GM12878 (cell line): ENCODE results near the gene PDE10A. TPM values are rescaled to one million over a fixed set of nuclear protein-coding genes. Genes with fewer than 3 reads are reported as not detected.
A peak's percentile ranks its signal among the peaks of the same experiment; 100 is the strongest.

Experiments used
- BMI1 ChIP-seq: fragments of 450-650 bp; IDR thresholded peaks from 2 replicates; pipeline ENCODE4 v1.6.1; 2016; ENCODE audit warnings: mild to moderate bottlenecking, moderate library complexity, borderline replicate concordance
- CEBPB ChIP-seq, 2 experiments: fragments of 150-350 bp in 1 of 2; IDR thresholded peaks; 2 replicates each; pipeline ENCODE4 v1.6.1; 2012 to 2014; ENCODE audit warnings: low read depth in 2 of 2, low read length in 2 of 2, borderline replicate concordance in 1 of 2, inconsistent platforms in 1 of 2
- CHD2 ChIP-seq: IDR thresholded peaks from 2 replicates; pipeline ENCODE4 v1.6.1; 2011; ENCODE audit warnings: low read depth, low read length, improper control_type of control experiment, borderline replicate concordance
- EGR1 ChIP-seq, 2 experiments: IDR thresholded peaks; 1 replicate in 1 of 2; 2 replicates in 1 of 2; pipeline ENCODE4 v1.6.1; 2011 to 2012; ENCODE audit warnings: low read depth in 2 of 2, low read length in 2 of 2, borderline replicate concordance in 1 of 2, mild to moderate bottlenecking in 1 of 2, moderate library complexity in 1 of 2
- ETV6 ChIP-seq, 2 experiments: fragments of 450-650 bp in 1 of 2; IDR thresholded peaks in 1 of 2; conservative IDR thresholded peaks in 1 of 2; 2 replicates each; pipeline ENCODE4 v1.6.1; 2014; ENCODE audit warnings: antibody characterized with exemption in 1 of 2, borderline replicate concordance in 1 of 2, low read depth in 1 of 2, mild to moderate bottlenecking in 1 of 2, moderate library complexity in 1 of 2
- HDAC6 ChIP-seq: fragments of 200-600 bp; sonication (generic); IDR thresholded peaks from one replicate; pipeline ENCODE4 v1.8.0; 2017; ENCODE audit warnings: antibody characterized with exemption; ENCODE audit not compliant: unreplicated experiment
- IRF4 ChIP-seq: IDR thresholded peaks from 2 replicates; pipeline ENCODE4 v1.6.1; 2011; ENCODE audit warnings: low read depth, low read length
- KDM1A ChIP-seq: fragments of 200-600 bp; sonication (generic); IDR thresholded peaks from 2 replicates; pipeline ENCODE4 v1.6.1; 2016; ENCODE audit warnings: borderline replicate concordance
- MXI1 ChIP-seq: fragments of 150-350 bp; IDR thresholded peaks from 2 replicates; pipeline ENCODE4 v1.6.1; 2011; ENCODE audit warnings: low read depth, mild to moderate bottlenecking, inconsistent platforms, low read length, improper control_type of control experiment
- NBN ChIP-seq: fragments of 450-650 bp; IDR thresholded peaks from 2 replicates; pipeline ENCODE4 v1.6.1; 2016
- NFIC ChIP-seq: IDR thresholded peaks from 2 replicates; pipeline ENCODE4 v1.6.1; 2012; ENCODE audit warnings: low read depth, mild to moderate bottlenecking, inconsistent platforms, low read length, moderate library complexity
- NR2C1 ChIP-seq: fragments of 450-650 bp; IDR thresholded peaks from 2 replicates; pipeline ENCODE4 v1.6.1; 2017; ENCODE audit warnings: antibody characterized with exemption, mild to moderate bottlenecking, moderate library complexity
- PAX5 ChIP-seq: IDR thresholded peaks from 2 replicates; pipeline ENCODE4 v1.6.1; 2011; ENCODE audit warnings: low read depth, low read length, borderline replicate concordance
- POLR2AphosphoS2 ChIP-seq: IDR thresholded peaks from 2 replicates; pipeline ENCODE4 v1.6.1; 2011; ENCODE audit warnings: low read depth, mild to moderate bottlenecking, low read length, improper control_type of control experiment, moderate library complexity
- POLR2AphosphoS5 ChIP-seq: IDR thresholded peaks from 2 replicates; pipeline ENCODE4 v1.6.1; 2011; ENCODE audit warnings: mild to moderate bottlenecking, low read length, inconsistent platforms
- RFX5 ChIP-seq: IDR thresholded peaks from 2 replicates; pipeline ENCODE4 v1.6.1; 2011; ENCODE audit warnings: low read depth, low read length, improper control_type of control experiment
- SIN3A ChIP-seq: IDR thresholded peaks from 2 replicates; pipeline ENCODE4 v1.6.1; 2012; ENCODE audit warnings: low read depth, low read length, improper control_type of control experiment
- SIX5 ChIP-seq: IDR thresholded peaks from 2 replicates; pipeline ENCODE4 v1.6.1; 2011; ENCODE audit warnings: mild to moderate bottlenecking, low read depth, low read length, moderate library complexity; ENCODE audit not compliant: severe bottlenecking
- SMARCA5 ChIP-seq: fragments of 450-650 bp; IDR thresholded peaks from 2 replicates; pipeline ENCODE4 v1.6.1; 2017; ENCODE audit warnings: mild to moderate bottlenecking
- SREBF2 ChIP-seq: IDR thresholded peaks from 2 replicates; pipeline ENCODE4 v1.6.1; 2012; ENCODE audit warnings: mild to moderate bottlenecking, low read length
- STAT1 ChIP-seq: fragments of 450-650 bp; conservative IDR thresholded peaks from 2 replicates; pipeline ENCODE4 v1.6.1; 2014; ENCODE audit warnings: antibody characterized with exemption, mild to moderate bottlenecking
- ZBED1 ChIP-seq: IDR thresholded peaks from 2 replicates; pipeline ENCODE4 v1.6.1; 2016; ENCODE audit warnings: borderline replicate concordance
- polyA plus RNA-seq, 11 experiments: library from polyadenylated mRNA; depleted of rRNA in 4 of 11; unstranded in 6 of 11; stranded (reverse) in 5 of 11; fragments of >200 nt; fragmentation: Nextera tagmentation in 4 of 11; fragmentation: Illumina TruSeq in 1 of 11; extraction: Ambion mirVana in 4 of 11; extraction: Trizol in 1 of 11; gene quantifications; 1 replicate in 1 of 11; 2 replicates in 10 of 11; pipeline versions ENCODE4 v1.2.1 to v1.2.3, GENCODE V29; 2011 to 2016; ENCODE audit warnings: inconsistent platforms in 2 of 11, missing spikeins in 2 of 11, low read depth in 1 of 11
- total RNA-seq, 4 experiments: library from RNA; depleted of rRNA in 3 of 4; stranded (reverse); fragments of >200 nt in 3 of 4; fragmentation: Illumina TruSeq in 1 of 4; extraction: Trizol in 1 of 4; gene quantifications; 2 replicates each; pipeline versions ENCODE4 v1.2.1 to v1.2.3, GENCODE V29; 2013 to 2021
- TF ChIP-seq, protein P1 (sequence below): fragments of 450-650 bp; IDR thresholded peaks from 2 replicates; pipeline ENCODE4 v1.6.1; 2018; ENCODE audit warnings: borderline replicate concordance, mild to moderate bottlenecking; ENCODE audit not compliant: partially characterized antibody
- TF ChIP-seq, protein P2 (sequence below): fragments of 450-650 bp; IDR thresholded peaks from 2 replicates; pipeline ENCODE4 v1.6.1; 2017; ENCODE audit warnings: mild to moderate bottlenecking, low read depth, inconsistent platforms; ENCODE audit not compliant: poor library complexity, severe bottlenecking
- TF ChIP-seq, protein P3 (sequence below): fragments of 450-650 bp; IDR thresholded peaks from 2 replicates; pipeline ENCODE4 v1.6.1; 2017; ENCODE audit warnings: mild to moderate bottlenecking, moderate library complexity

Gene PDE10A
- total and polyA plus RNA-seq, 10 of the 15 experiments (the other 5 are each of a cell fraction or from before 2014, with no cell fraction given) = under 0.01 to 1.3 (median 0.03) TPM; not detected in 2

DNA sequence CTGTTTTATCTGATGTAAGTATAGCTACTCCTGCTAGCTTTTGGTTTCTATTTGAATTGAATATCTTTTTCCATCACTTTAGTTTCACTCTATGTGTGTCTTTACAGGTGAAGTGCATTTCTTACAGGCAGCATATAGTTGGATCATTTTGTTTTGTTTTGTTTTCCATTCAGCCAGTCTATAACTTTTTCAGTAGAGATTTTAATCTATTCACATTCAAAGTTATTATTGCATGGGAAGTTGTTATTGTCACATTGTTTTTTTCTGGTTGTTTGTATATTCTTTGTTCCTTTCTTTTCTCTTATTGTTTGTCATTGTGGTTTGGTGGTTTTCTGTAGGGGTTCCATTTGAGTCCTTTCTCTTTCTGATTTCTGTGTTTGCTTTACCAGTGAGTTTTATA, 151.2 kb downstream of the PDE10A start (continued):
- TF ChIP-seq MXI1 (no peak), CEBPB (IDR thresholded peaks at IDR 0.05; ENCODE audit: borderline replicate concordance in 1 of 2, low read depth in 2 of 2, low read length in 2 of 2) (no peak), NFIC (peak; percentile 62), POLR2AphosphoS2 (no peak), BMI1 (no peak), RFX5 (no peak), HDAC6 (no peak), POLR2AphosphoS5 (no peak), SREBF2 (no peak), IRF4 (no peak), SMARCA5 (no peak), STAT1 (no peak), ETV6 (conservative IDR thresholded peaks at IDR 0.05 in 1 of 2, IDR thresholded peaks at IDR 0.05 in 1 of 2; ENCODE audit: borderline replicate concordance in 1 of 2, low read depth in 1 of 2) (no peak), PAX5 (no peak), SIX5 (no peak), SIN3A (no peak), NBN (peak; percentile 74), KDM1A (no peak), ZBED1 (no peak), NR2C1 (no peak), EGR1 (IDR thresholded peaks at IDR 0.05; ENCODE audit: borderline replicate concordance in 1 of 2, low read depth in 2 of 2, low read length in 2 of 2) (no peak), CHD2 (no peak)
- TF ChIP-seq, protein P1, sequence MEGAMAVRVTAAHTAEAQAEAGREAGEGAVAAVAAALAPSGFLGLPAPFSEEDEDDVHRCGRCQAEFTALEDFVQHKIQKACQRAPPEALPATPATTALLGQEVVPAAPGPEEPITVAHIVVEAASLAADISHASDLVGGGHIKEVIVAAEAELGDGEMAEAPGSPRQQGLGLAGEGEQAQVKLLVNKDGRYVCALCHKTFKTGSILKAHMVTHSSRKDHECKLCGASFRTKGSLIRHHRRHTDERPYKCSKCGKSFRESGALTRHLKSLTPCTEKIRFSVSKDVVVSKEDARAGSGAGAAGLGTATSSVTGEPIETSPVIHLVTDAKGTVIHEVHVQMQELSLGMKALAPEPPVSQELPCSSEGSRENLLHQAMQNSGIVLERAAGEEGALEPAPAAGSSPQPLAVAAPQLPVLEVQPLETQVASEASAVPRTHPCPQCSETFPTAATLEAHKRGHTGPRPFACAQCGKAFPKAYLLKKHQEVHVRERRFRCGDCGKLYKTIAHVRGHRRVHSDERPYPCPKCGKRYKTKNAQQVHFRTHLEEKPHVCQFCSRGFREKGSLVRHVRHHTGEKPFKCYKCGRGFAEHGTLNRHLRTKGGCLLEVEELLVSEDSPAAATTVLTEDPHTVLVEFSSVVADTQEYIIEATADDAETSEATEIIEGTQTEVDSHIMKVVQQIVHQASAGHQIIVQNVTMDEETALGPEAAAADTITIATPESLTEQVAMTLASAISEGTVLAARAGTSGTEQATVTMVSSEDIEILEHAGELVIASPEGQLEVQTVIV = no peak
- TF ChIP-seq, protein P2, sequence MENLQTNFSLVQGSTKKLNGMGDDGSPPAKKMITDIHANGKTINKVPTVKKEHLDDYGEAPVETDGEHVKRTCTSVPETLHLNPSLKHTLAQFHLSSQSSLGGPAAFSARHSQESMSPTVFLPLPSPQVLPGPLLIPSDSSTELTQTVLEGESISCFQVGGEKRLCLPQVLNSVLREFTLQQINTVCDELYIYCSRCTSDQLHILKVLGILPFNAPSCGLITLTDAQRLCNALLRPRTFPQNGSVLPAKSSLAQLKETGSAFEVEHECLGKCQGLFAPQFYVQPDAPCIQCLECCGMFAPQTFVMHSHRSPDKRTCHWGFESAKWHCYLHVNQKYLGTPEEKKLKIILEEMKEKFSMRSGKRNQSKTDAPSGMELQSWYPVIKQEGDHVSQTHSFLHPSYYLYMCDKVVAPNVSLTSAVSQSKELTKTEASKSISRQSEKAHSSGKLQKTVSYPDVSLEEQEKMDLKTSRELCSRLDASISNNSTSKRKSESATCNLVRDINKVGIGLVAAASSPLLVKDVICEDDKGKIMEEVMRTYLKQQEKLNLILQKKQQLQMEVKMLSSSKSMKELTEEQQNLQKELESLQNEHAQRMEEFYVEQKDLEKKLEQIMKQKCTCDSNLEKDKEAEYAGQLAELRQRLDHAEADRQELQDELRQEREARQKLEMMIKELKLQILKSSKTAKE = no peak
- TF ChIP-seq, protein P3, sequence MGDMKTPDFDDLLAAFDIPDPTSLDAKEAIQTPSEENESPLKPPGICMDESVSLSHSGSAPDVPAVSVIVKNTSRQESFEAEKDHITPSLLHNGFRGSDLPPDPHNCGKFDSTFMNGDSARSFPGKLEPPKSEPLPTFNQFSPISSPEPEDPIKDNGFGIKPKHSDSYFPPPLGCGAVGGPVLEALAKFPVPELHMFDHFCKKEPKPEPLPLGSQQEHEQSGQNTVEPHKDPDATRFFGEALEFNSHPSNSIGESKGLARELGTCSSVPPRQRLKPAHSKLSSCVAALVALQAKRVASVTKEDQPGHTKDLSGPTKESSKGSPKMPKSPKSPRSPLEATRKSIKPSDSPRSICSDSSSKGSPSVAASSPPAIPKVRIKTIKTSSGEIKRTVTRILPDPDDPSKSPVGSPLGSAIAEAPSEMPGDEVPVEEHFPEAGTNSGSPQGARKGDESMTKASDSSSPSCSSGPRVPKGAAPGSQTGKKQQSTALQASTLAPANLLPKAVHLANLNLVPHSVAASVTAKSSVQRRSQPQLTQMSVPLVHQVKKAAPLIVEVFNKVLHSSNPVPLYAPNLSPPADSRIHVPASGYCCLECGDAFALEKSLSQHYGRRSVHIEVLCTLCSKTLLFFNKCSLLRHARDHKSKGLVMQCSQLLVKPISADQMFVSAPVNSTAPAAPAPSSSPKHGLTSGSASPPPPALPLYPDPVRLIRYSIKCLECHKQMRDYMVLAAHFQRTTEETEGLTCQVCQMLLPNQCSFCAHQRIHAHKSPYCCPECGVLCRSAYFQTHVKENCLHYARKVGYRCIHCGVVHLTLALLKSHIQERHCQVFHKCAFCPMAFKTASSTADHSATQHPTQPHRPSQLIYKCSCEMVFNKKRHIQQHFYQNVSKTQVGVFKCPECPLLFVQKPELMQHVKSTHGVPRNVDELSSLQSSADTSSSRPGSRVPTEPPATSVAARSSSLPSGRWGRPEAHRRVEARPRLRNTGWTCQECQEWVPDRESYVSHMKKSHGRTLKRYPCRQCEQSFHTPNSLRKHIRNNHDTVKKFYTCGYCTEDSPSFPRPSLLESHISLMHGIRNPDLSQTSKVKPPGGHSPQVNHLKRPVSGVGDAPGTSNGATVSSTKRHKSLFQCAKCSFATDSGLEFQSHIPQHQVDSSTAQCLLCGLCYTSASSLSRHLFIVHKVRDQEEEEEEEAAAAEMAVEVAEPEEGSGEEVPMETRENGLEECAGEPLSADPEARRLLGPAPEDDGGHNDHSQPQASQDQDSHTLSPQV = no peak
